ENCODE results near the gene IGSF10. TPM values are rescaled to one million over a fixed set of nuclear protein-coding genes. Genes with fewer than 3 reads are reported as not detected.

IGSF10 gene
- total RNA-seq, 4 donors from 2014 or later: 0.16 to 0.82 (median 0.16) TPM; not detected in 1

- Histone ChIP-seq H3K27ac (no peak overlapping the region), H3K4me1 (peaks cover 10 to 11% of the 10 kb centered on the region in 2 donors), H3K9me3 (peaks cover 0 to 6% (median 0%) of the 10 kb centered on the region in 3 donors), H3K4me3 (no peak overlapping the region), H3K27me3 (no peaks in the 10 kb centered on the region), H3K36me3 (no peaks in the 10 kb centered on the region)
- TF ChIP-seq, protein P1, sequence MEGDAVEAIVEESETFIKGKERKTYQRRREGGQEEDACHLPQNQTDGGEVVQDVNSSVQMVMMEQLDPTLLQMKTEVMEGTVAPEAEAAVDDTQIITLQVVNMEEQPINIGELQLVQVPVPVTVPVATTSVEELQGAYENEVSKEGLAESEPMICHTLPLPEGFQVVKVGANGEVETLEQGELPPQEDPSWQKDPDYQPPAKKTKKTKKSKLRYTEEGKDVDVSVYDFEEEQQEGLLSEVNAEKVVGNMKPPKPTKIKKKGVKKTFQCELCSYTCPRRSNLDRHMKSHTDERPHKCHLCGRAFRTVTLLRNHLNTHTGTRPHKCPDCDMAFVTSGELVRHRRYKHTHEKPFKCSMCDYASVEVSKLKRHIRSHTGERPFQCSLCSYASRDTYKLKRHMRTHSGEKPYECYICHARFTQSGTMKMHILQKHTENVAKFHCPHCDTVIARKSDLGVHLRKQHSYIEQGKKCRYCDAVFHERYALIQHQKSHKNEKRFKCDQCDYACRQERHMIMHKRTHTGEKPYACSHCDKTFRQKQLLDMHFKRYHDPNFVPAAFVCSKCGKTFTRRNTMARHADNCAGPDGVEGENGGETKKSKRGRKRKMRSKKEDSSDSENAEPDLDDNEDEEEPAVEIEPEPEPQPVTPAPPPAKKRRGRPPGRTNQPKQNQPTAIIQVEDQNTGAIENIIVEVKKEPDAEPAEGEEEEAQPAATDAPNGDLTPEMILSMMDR (IDR thresholded peaks at IDR 0.05 in 4 of 5, conservative IDR thresholded peaks at IDR 0.05 in 1 of 5): no peak
- no peak for TF ChIP-seq POLR2A (IDR thresholded peaks at IDR 0.05)
- in situ Hi-C loops (cut with MboI; ENCODE audit: low sequenced_read_pairs in 4 of 4): loop anchor here in 2 of 4 donors (10.0 kb wide), 1 partner anchor 177 kb away; no protein-coding TSS in a partner anchor
- no peak for ATAC-seq
- DNase-seq: no peak
- intact Hi-C loops (cut with DNase I; ENCODE audit: low total_unique reads): no loop called here
These were observed 16.9 kb upstream of the IGSF10 start for GRCh38 chr3:151477591-151478334.

DNA sequence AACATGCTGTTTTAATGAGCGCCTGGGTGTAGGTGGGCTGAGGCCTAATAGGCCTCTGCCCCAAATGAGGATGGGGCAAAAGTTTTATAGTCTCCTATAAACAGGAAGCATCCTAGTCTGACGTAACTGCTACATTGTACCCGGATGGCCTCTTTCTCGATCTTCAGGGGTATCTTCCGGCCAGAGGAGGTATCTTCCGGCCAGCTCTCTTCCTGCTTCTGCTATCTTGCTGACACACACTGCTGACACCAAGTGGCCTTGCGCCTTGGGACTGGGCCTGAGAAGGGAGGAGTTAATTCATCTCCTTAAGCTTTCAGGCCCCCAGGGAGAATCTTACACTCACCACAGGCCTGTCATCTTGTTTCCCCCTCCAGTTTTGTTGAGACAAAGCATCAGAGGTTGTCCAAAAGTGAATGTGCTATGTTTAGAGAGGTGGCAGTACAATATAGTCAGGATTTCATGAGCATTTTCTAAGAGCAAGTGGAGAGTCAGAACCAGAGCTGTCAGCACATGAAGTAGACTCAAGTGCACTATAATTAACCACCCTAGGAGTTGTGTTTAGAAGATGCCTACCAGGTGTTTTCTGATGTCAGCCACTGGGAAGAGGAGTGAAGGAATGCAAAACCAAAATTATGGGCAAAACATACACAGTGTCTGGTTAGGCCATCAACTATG, 15.6 kb upstream of the IGSF10 start:
- H3K27ac ChIP-seq: no peak overlapping the region
- ATAC-seq (no peak), DNase-seq (no peak)
- peaks cover 10 to 11% of the 10 kb centered on the region in 2 donors for H3K4me1 ChIP-seq
- H3K36me3 ChIP-seq: no peaks in the 10 kb centered on the region
- intact Hi-C loops (cut with DNase I; ENCODE audit: low total_unique reads): no loop called here
- no peaks in the 10 kb centered on the region for H3K9me3 ChIP-seq
- in situ Hi-C loops (cut with MboI; ENCODE audit: low sequenced_read_pairs in 4 of 4): loop anchor here in 2 of 4 donors (10.0 kb wide), 1 partner anchor 178 kb away; no protein-coding TSS in a partner anchor
- TF ChIP-seq, protein P1 (IDR thresholded peaks at IDR 0.05 in 4 of 5, conservative IDR thresholded peaks at IDR 0.05 in 1 of 5): no peak
- no peak for TF ChIP-seq POLR2A (IDR thresholded peaks at IDR 0.05)
- no peak overlapping the region for H3K4me3 ChIP-seq
- H3K27me3 ChIP-seq: no peaks in the 10 kb centered on the region

GRCh38 chr3:151468284-151468917, 7.5 kb upstream of the IGSF10 start:
- intact Hi-C loops (cut with DNase I; ENCODE audit: low total_unique reads): loop anchor here (2.0 kb wide), 1 partner anchor 192 kb away; no protein-coding TSS in a partner anchor
- H3K9me3 ChIP-seq: no peaks in the 10 kb centered on the region
- H3K27me3 ChIP-seq: no peaks in the 10 kb centered on the region
- TF ChIP-seq, protein P1 (IDR thresholded peaks at IDR 0.05 in 4 of 5, conservative IDR thresholded peaks at IDR 0.05 in 1 of 5): peak; percentile 48 to 83 (median 67)
- TF ChIP-seq POLR2A (IDR thresholded peaks at IDR 0.05): no peak
- no peaks in the 10 kb centered on the region for H3K36me3 ChIP-seq
- in situ Hi-C loops (cut with MboI; ENCODE audit: low sequenced_read_pairs in 4 of 4): loop anchor here in 2 of 4 donors (25.0 kb wide), 1 partner anchor 194 kb away; no protein-coding TSS in a partner anchor
- ATAC-seq (peak; percentile 50 to 72), DNase-seq (no peak)
- no peaks in the 10 kb centered on the region for H3K4me1 ChIP-seq
- no peak overlapping the region for H3K4me3 ChIP-seq
- H3K27ac ChIP-seq: no peak overlapping the region

DNA sequence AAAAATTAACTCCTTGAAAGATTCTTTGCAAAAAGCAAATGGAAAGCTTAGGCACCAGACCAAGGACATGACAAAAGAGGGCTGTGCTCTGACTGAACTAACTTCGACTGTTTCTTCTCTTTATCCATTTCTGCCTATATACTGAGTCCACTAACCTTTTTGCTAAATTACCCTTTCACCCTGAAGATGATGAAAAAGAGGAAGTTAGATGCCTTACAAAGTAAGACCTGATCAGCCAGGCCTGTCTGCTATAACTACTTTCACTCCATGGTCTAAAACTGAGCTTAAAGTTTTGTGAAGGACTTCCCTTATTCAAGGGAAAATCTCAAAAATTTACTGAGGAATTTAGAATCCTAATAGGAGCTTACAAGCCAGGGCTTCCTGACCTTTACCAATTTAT, 6.2 kb upstream of the IGSF10 start:
- Histone ChIP-seq H3K27ac (no peak overlapping the region), H3K36me3 (no peaks in the 10 kb centered on the region), H3K9me3 (no peaks in the 10 kb centered on the region), H3K4me3 (no peak overlapping the region), H3K4me1 (no peaks in the 10 kb centered on the region), H3K27me3 (peaks cover 0 to under 1% (median 0%) of the 10 kb centered on the region in 3 donors)
- no peak for ATAC-seq
- no peak for TF ChIP-seq POLR2A (IDR thresholded peaks at IDR 0.05)
- TF ChIP-seq, protein P1 (IDR thresholded peaks at IDR 0.05 in 4 of 5, conservative IDR thresholded peaks at IDR 0.05 in 1 of 5): no peak
- DNase-seq: no peak
- intact Hi-C loops (cut with DNase I; ENCODE audit: low total_unique reads) (no loop called here), in situ Hi-C loops (cut with MboI; ENCODE audit: low sequenced_read_pairs in 4 of 4) (loop anchor here in 2 of 4 donors (25.0 kb wide), 1 partner anchor 195 kb away; no protein-coding TSS in a partner anchor)
